PFSK-1 (cell line): Measurements from ENCODE around the gene GRK3.

ENCODE experiments used
- POLR2AphosphoS5 ChIP-seq: IDR thresholded peaks from 2 replicates; pipeline ENCODE4 v1.6.1; 2012; ENCODE audit warnings: low read depth, mild to moderate bottlenecking, control low read depth, low read length, moderate library complexity
- SIN3A ChIP-seq: IDR thresholded peaks from 2 replicates; pipeline ENCODE4 v1.6.1; 2012; ENCODE audit warnings: mild to moderate bottlenecking, low read length, moderate library complexity, borderline replicate concordance; ENCODE audit not compliant: insufficient read depth
- TAF1 ChIP-seq: IDR thresholded peaks from 2 replicates; pipeline ENCODE4 v1.6.1; 2012; ENCODE audit warnings: low read length, control low read depth, borderline replicate concordance; ENCODE audit not compliant: insufficient read depth
- TF ChIP-seq, protein P1 (sequence below), 2 experiments: IDR thresholded peaks; 2 replicates each; pipeline versions ENCODE4 v1.6.1 to v1.8.0; 2011 to 2012; ENCODE audit warnings: low read depth in 2 of 2, low read length in 2 of 2, control low read depth in 1 of 2, inconsistent platforms in 1 of 2, mild to moderate bottlenecking in 1 of 2, moderate library complexity in 1 of 2; ENCODE audit not compliant: insufficient read depth in 1 of 2

DNA sequence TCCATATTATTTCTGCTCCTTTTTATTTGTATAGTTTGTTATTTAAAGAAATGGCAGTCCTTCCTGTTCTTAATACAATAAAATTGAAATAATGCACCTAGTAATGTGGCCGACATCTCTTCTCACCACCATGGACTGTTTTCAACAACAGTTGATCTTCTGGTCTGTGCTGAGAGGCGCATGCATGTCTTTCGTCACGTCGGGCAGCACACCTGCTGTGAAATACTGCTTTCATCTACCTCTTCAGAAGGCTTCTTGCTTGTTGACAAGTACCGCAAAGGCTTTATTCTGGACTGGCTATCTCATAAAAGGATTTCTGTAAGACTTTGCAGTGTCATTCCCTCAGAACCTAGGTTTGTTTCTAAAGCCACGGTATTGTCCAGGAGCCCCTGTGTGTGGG lies 163.6 kb downstream of the GRK3 start:
- TF ChIP-seq POLR2AphosphoS5: no peak
- no peak for TF ChIP-seq TAF1
- TF ChIP-seq, protein P1, sequence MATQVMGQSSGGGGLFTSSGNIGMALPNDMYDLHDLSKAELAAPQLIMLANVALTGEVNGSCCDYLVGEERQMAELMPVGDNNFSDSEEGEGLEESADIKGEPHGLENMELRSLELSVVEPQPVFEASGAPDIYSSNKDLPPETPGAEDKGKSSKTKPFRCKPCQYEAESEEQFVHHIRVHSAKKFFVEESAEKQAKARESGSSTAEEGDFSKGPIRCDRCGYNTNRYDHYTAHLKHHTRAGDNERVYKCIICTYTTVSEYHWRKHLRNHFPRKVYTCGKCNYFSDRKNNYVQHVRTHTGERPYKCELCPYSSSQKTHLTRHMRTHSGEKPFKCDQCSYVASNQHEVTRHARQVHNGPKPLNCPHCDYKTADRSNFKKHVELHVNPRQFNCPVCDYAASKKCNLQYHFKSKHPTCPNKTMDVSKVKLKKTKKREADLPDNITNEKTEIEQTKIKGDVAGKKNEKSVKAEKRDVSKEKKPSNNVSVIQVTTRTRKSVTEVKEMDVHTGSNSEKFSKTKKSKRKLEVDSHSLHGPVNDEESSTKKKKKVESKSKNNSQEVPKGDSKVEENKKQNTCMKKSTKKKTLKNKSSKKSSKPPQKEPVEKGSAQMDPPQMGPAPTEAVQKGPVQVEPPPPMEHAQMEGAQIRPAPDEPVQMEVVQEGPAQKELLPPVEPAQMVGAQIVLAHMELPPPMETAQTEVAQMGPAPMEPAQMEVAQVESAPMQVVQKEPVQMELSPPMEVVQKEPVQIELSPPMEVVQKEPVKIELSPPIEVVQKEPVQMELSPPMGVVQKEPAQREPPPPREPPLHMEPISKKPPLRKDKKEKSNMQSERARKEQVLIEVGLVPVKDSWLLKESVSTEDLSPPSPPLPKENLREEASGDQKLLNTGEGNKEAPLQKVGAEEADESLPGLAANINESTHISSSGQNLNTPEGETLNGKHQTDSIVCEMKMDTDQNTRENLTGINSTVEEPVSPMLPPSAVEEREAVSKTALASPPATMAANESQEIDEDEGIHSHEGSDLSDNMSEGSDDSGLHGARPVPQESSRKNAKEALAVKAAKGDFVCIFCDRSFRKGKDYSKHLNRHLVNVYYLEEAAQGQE (IDR thresholded peaks at IDR 0.05; ENCODE audit: insufficient read depth in 1 of 2, low read depth in 2 of 2, low read length in 2 of 2): no peak
- no peak for TF ChIP-seq SIN3A
